Stimulated activated CD4-positive, alpha-beta T cell treated with anti-CD3 and anti-CD28 coated beads, Interleukin-1b, Interleukin-23, amount 100 ng/mL, for 48 hours (primary cell): ENCODE results near the gene KDR.

Experiments
- DNase-seq: peaks from one replicate; pipeline ENCODE4 v3.0.0-alpha.2; 2020

Gene KDR

DNA sequence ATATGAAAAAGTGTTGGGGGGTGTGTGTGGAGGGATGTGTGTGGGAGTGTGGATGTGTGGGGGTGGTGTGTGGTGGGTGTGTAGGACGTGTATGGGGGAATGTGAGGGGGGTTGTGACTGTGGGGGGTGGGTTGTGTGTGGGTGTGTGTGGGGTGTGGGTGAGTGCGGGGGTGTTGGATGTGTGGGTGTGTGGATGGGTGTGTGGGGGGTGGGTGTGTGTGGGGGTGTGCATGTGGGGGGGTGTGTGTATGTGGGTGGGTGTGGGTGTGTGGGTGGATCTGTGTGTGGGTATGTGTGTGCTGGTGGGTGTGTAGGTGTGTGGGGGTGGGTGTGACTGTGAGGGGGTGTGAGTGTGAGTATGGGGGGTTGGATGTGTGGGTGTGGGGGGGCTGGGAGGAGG lies 47.8 kb downstream of the KDR start:
- DNase-seq, result no peak

DNA sequence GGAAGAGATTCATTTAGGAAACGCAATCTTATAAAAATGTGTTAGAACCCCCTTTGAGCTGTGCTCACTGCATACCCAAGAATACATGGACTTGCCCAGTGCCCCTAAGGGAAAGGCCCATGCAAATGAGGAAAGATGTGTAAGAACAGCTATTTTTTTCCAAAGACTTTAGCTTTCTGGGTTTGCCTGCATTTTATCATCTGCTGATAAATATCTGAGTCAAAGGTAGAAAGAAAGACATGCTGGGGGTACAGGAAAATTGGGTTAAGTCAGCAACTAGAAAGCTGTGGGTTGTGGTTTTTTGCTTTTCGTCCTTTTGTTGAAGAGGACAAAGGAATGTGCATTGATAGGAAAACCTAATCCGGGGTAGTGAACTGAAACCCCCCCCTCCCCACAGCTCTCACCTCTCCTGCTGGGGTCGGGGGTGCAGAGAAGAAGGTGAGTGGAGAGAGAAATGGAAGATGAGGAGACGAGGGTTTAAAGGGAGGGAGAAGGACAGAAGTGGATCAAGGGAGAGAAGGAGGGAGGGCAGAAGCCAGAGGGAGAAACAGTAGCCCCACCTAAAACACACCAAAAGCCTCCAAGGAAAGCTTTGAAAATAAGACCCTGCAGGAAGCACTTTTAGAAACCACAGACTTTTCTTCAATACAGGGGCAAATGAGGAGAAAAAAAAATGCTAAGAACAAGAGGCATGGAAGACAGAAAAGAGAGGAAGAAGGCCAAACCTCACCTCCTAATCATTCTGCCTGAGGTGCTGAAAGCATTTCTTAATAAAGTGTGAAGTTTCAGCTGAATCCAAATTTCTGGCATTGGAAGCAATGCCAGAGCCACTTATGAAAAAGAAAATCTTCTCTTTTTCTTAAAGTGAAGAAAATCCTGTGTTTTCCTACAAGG lies 49.3 kb downstream of the KDR start:
- no peak for DNase-seq

- no peak for DNase-seq
These were observed 50.0 kb downstream of the KDR start for GRCh38 chr4:55075376-55075775.

DNA sequence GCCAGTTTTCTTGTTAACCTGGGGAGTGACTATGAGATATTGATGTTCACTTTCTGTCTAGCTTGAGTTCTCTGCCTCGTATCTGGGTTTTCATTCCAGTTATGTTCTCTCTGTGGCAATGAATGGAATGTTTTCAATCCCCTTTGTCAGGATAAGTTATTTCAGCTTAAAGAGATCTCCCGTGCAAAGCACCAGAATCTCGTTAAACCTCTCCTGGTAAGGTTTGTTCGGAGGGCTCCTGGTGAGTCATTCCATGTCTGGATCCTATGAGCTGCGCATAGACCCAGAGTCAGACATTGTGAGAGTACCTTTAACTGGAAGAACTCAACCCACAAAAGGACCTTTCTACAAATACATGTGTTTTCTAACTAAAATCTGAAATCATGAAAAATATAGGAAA lies 51.0 kb downstream of the KDR start:
- no peak for DNase-seq

GRCh38 chr4:55071951-55072350 lies 53.4 kb downstream of the KDR start:
- DNase-seq, result no peak

DNA sequence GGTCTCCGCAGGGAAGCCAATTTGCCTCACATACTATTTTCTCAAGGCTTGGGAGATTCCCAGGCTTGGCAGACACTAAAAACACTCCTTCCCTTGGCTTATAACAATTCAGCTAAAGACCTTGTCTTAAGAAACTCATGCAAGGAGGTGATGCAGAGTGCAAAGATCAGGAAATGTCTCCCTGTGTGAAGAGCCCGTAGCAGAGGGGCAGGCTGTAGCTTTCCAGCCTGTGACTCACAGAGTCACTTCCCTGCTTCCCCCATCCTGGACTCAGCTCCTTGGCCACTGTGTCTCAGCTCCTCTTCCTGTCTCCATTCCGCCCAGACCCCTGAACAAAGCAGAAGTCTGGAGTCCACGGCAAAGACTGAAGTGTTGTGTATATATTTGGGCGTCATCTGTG lies 56.1 kb downstream of the KDR start:
- no peak for DNase-seq

GRCh38 chr4:55068522-55068921 lies 56.9 kb downstream of the KDR start:
- no peak for DNase-seq

- no peak for DNase-seq
These were observed 59.4 kb downstream of the KDR start for GRCh38 chr4:55066018-55066417.

GRCh38 chr4:55055529-55055928 lies 69.9 kb downstream of the KDR start:
- no peak for DNase-seq

- DNase-seq, result no peak
These were observed 73.9 kb downstream of the KDR start for GRCh38 chr4:55051532-55051931.

- no peak for DNase-seq
These were observed 74.9 kb downstream of the KDR start for GRCh38 chr4:55050418-55050950.

DNA sequence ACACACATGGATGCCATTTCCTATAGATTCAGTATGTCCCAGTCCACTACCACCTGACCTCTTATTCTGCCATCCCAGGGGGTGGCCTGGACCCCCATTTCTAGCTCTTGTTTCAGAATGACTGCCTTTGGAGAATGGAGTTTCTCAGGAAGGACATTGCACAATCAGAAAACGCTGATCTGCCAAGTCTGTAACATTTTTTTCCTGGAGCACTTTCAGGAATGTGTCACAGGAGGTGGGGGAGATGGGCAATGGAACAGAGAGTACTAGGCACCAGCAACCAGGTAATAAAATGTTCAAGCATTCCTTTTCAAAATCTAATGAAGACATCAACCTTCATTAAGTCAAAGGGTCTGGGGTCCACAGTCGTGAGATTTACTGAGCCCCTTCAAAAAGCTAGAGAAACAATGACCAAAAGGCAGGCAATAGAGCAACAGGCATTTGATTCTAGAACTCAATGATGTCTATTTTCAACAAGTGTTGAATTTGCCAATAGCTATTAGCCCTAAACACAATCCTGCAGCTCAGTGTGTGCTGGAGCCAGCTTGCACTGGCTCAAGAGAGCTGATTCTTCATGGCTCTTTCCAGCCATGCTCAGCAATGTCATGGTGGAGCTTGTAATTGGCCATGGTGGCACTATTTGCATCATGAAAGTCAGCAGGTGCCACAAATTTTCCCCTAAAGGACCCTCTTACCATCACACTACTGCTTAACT lies 87.1 kb downstream of the KDR start:
- no peak for DNase-seq

DNA sequence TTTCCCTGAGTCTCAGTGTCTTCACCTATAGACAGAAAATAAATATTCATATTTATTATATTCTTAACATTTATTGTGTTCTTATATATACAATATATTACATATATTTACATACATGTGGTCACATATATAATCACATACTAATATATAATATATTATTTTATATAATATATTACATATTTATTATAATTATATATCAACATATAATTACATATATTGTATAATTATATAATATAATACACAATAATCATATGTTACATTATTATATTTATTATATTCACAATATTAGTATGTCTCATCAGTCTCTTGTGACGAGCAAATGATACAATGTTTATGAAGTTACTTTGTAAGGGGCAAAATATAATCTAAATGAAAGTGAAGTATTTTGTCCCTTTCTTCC lies 87.7 kb downstream of the KDR start:
- no peak for DNase-seq

DNA sequence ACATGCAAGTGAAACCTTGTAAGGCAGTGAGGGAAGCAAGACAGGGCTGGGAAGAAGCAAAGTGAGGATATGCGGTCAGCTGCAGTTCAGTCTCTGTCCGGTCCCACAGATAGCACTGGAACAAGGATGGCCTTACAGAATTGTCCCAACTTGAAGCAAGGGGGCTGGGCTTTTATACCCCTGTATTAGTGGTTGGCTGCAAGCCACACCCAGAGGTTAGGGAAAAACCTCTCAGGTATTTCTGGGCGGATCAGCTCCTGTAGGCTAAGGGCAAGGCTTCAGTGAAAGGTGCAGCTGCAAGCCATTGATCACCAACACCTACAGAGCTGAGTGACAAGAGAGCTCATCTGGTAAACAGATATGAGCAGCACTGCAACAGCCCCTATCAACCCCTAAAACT lies 89.0 kb downstream of the KDR start:
- no peak for DNase-seq

GRCh38 chr4:55035892-55036291 lies 89.5 kb downstream of the KDR start:
- DNase-seq, result no peak

DNA sequence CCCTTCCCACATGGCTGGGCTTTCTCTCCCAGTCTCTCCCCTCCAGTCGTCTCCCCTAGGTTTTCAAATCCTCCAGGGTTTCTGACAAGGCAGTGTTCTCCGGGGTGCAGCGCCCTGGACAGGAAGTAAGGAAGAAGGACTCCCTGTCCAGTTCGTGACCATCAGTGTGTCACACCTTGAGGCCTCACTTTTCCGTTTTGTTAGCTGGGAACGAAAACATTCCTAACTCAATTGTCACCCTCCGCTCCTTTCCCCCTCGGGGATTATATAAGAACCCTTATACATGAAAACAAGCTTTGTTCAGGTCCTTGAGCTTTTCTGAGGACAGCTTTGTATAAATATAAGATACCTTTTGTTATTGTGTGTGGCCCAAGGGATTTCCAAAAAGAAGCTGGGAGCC lies 92.1 kb downstream of the KDR start:
- DNase-seq, result no peak

DNA sequence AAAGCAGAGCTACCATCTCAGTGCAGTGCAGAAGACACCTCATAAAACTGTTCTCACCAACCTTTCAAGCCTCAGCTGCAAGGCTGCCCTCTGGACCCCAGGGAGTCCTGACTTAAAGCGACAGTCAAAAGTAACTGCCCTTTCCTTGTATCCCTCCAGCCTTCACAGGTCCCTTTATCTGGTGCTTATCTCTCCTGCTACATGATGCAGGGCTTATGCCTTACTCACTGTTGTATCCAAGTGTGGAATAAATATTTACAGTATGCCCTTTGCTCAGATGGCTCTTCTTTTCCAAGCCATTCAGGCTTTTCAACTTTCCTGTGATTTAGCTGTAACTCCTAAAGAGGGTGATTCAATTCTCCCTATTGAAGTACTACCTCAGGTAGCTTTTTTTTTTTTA lies 92.6 kb downstream of the KDR start:
- no peak for DNase-seq

GRCh38 chr4:55032179-55032578 lies 93.2 kb downstream of the KDR start:
- DNase-seq, result no peak

- no peak for DNase-seq
These were observed 94.2 kb downstream of the KDR start for GRCh38 chr4:55031158-55031557.

GRCh38 chr4:55030589-55030988 lies 94.8 kb downstream of the KDR start:
- DNase-seq, result no peak

GRCh38 chr4:55029821-55030503 lies 95.4 kb downstream of the KDR start:
- DNase-seq, result no peak

DNA sequence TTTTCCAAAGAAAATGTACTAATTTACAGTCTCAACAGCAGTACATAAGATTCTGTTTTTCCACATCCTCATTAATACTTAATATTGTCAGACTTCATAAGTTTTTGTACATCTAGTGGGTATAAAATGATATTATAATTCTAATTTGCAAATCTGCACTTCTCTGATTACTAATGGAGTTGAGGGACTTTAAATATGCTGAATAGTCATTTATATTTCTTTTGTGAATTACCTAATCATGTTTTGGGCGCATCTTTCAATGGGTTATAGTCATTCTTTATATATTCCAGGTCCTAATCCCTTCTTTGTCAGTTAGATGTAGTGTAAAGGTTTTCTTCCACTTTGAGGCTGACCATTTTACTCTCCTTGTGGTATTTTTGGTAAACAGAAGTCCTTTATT lies 96.1 kb downstream of the KDR start:
- no peak for DNase-seq
